OCI-LY7 (cell line): ENCODE data around the gene CEP112. TPM values are rescaled to one million over a fixed set of nuclear protein-coding genes. Genes with fewer than 3 reads are reported as not detected.

Source experiments
- BruUV-seq: library from RNA; stranded (reverse); fragments of 400-500 nt; replicated peaks from 2 replicates; lab custom pipeline; 2021; lab: Mats Ljungman, UMichigan
- CTCF ChIA-PET: fragments of 300-600 bp; sonication (Branson Sonifier 250); formaldehyde crosslinking; loops from one replicate; lab custom pipeline; 2022; ENCODE audit warnings: antibody characterized with exemption; ENCODE audit not compliant: unreplicated experiment; lab: Charles Lee
- POLR2A ChIA-PET: fragments of 300-600 bp; sonication (Branson Sonifier 250); formaldehyde crosslinking; loops from one replicate; lab custom pipeline; 2022; ENCODE audit warnings: antibody characterized with exemption; lab: Charles Lee
- DNase-seq: peaks from one replicate; pipeline ENCODE4 v3.0.0-alpha.2; 2015; ENCODE audit warnings: low spot score
- H2AFZ ChIP-seq: fragments of 200-600 bp; sonication (generic), shearing (Covaris generic); 2 replicates; pipeline ENCODE4 v1.6.1; 2014; ENCODE audit warnings: mild to moderate bottlenecking, antibody characterized with exemption, low read length, moderate library complexity
- H3K27ac ChIP-seq: fragments of 200-600 bp; sonication (generic); 2 replicates; pipeline ENCODE4 v1.5.1; 2014; ENCODE audit warnings: mixed run types, low read depth, mild to moderate bottlenecking, moderate library complexity, low read length, inconsistent platforms; ENCODE audit not compliant: poor library complexity, severe bottlenecking
- H3K36me3 ChIP-seq: fragments of 200-600 bp; sonication (generic); 2 replicates; pipeline ENCODE4 v1.6.1; 2014; ENCODE audit warnings: mild to moderate bottlenecking, antibody characterized with exemption, low read length, moderate library complexity, mixed read lengths; ENCODE audit not compliant: insufficient read depth
- H3K4me1 ChIP-seq: fragments of 200-600 bp; sonication (generic); 2 replicates; pipeline ENCODE4 v1.5.1; 2014; ENCODE audit warnings: mild to moderate bottlenecking, low read length; ENCODE audit not compliant: insufficient read depth, poor library complexity, severe bottlenecking
- H3K4me2 ChIP-seq: fragments of 200-600 bp; sonication (generic); 2 replicates; pipeline ENCODE4 v1.6.1; 2014; ENCODE audit warnings: mild to moderate bottlenecking, low read length
- H3K4me3 ChIP-seq: fragments of 200-600 bp; sonication (generic); 2 replicates; pipeline ENCODE4 v1.5.1; 2014; ENCODE audit warnings: mild to moderate bottlenecking, low read depth, low read length; ENCODE audit not compliant: poor library complexity, severe bottlenecking
- H3K79me2 ChIP-seq: fragments of 200-600 bp; sonication (generic); 2 replicates; pipeline ENCODE4 v1.6.1; 2016; ENCODE audit warnings: low read depth, mild to moderate bottlenecking, low read length, moderate library complexity, mixed read lengths; ENCODE audit not compliant: insufficient read depth
- H3K9me2 ChIP-seq: fragments of 200-600 bp; sonication (generic); 2 replicates; pipeline ENCODE4 v1.6.1; 2016; ENCODE audit warnings: mild to moderate bottlenecking, low read length, mixed read lengths; ENCODE audit not compliant: insufficient read depth
- H3K9me3 ChIP-seq: fragments of 200-600 bp; sonication (generic); 2 replicates; pipeline ENCODE4 v1.6.1; 2014; ENCODE audit warnings: mild to moderate bottlenecking, mixed run types, low read length, mixed read lengths
- H4K20me1 ChIP-seq: fragments of 200-600 bp; sonication (generic); 2 replicates; pipeline ENCODE4 v1.6.1; 2014; ENCODE audit warnings: mild to moderate bottlenecking, antibody characterized with exemption, low read length, moderate library complexity, mixed read lengths; ENCODE audit not compliant: insufficient read depth
- EZH2phosphoT487 ChIP-seq: fragments of 200-600 bp; sonication (generic); IDR thresholded peaks from 2 replicates; pipeline ENCODE4 v1.6.1; 2018; ENCODE audit warnings: low read depth, borderline replicate concordance, mild to moderate bottlenecking, mixed run types, antibody characterized with exemption, low read length, moderate library complexity, mixed read lengths
- intact Hi-C: fragments of 100-400 bp; cut with micrococcal nuclease; formaldehyde crosslinking; loops from one replicate; pipeline ENCODE4 v1.10.0; 2022; ENCODE audit not compliant: unreplicated experiment
- total RNA-seq, 2 experiments: library from RNA; depleted of rRNA in 1 of 2; stranded (reverse); fragments of >200 nt in 1 of 2; shearing (Covaris generic) in 1 of 2; gene quantifications; 2 replicates each; pipeline ENCODE4 v1.2.3, GENCODE V29; 2014 to 2022
- TF ChIP-seq, protein P1 (sequence below): fragments of 200-600 bp; sonication (generic); conservative IDR thresholded peaks from 2 replicates; pipeline ENCODE4 v1.5.1; 2014; ENCODE audit warnings: mild to moderate bottlenecking, antibody characterized with exemption, low read length, moderate library complexity, mixed read lengths

CEP112 gene
- total RNA-seq, 2 experiments from 2014 or later: 2.7 to 6.9 TPM

DNA sequence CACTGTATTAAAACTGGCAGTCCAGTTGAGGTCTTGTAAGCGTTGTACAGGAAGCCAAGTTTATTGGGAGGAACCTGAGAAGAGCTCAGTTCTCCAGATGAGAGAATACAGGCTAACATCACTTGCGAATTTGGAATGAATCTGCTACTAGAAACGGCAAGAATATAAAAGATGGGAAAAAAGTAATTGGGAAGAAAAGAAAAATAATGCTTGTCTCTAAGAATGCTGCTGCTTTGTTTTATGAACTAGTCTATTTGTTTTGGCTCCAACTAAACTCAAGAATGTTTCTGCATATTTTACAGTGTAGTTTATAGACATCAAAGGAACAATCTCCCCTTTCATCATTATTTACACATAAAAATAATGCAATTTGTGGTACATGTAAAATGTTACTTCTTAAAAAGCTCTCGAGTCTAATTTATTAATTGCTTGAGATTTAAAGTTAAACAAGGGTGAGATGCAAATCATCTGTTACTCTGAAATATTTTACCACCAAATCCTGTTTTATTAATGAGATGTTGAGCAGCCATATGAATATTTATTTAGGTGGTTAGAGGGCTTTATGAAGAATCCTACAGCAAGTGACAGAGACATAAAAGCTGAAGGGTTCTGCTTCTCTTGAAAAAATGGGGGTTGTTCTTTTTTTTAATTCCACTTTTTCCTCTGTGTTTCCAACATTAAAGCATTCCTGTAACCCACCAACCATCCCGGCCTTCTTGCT is 468.3 kb downstream of the CEP112 start:
- Histone ChIP-seq H3K9me2 (no peaks in the 10 kb centered on the region), H4K20me1 (no peaks in the 10 kb centered on the region), H3K27ac (no peak overlapping the region), H3K36me3 (no peaks in the 10 kb centered on the region), H3K4me3 (no peak overlapping the region), H3K4me2 (no peak overlapping the region), H3K79me2 (no peaks in the 10 kb centered on the region), H3K9me3 (no peaks in the 10 kb centered on the region), H3K4me1 (no peaks in the 10 kb centered on the region), H2AFZ (no peak overlapping the region)
- no peak for DNase-seq
- TF ChIP-seq, protein P1, sequence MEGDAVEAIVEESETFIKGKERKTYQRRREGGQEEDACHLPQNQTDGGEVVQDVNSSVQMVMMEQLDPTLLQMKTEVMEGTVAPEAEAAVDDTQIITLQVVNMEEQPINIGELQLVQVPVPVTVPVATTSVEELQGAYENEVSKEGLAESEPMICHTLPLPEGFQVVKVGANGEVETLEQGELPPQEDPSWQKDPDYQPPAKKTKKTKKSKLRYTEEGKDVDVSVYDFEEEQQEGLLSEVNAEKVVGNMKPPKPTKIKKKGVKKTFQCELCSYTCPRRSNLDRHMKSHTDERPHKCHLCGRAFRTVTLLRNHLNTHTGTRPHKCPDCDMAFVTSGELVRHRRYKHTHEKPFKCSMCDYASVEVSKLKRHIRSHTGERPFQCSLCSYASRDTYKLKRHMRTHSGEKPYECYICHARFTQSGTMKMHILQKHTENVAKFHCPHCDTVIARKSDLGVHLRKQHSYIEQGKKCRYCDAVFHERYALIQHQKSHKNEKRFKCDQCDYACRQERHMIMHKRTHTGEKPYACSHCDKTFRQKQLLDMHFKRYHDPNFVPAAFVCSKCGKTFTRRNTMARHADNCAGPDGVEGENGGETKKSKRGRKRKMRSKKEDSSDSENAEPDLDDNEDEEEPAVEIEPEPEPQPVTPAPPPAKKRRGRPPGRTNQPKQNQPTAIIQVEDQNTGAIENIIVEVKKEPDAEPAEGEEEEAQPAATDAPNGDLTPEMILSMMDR: no peak
- TF ChIP-seq EZH2phosphoT487: no peak
- CTCF ChIA-PET: no interaction called here
- POLR2A ChIA-PET: interaction anchor here (0.6 kb wide), 1 partner anchor 105 kb away, joined by 3 read pairs; no protein-coding TSS in a partner anchor
- BruUV-seq: no TSS peak
- intact Hi-C loops: no loop called here

DNA sequence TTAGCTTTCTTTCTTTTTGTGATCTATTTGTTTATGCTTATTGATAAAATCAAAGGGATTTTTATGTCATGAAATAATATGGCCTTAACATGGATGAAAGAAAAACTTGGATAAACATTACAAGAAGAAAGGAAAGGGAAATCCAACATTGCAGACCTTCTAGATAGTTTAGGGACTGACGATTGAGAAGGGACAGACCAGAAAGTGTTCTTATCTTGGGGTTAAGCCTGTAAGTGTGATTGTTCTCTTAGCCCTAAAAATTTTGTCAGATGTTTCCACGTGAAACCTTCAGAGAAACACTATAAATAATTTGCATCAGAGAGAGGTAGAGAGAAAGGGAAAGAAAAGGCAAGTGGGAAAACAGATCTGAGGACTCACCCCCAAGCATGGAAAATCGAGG is 473.3 kb downstream of the CEP112 start:
- CTCF ChIA-PET: no interaction called here
- H2AFZ ChIP-seq: no peak overlapping the region
- no peaks in the 10 kb centered on the region for H4K20me1 ChIP-seq
- H3K9me3 ChIP-seq: no peaks in the 10 kb centered on the region
- POLR2A ChIA-PET: no interaction called here
- no peak overlapping the region for H3K27ac ChIP-seq
- no peak overlapping the region for H3K4me2 ChIP-seq
- BruUV-seq: no TSS peak
- no peaks in the 10 kb centered on the region for H3K36me3 ChIP-seq
- no peaks in the 10 kb centered on the region for H3K9me2 ChIP-seq
- H3K4me3 ChIP-seq: no peak overlapping the region
- no peaks in the 10 kb centered on the region for H3K79me2 ChIP-seq
- intact Hi-C loops: no loop called here
- no peak for DNase-seq
- TF ChIP-seq, protein P1: no peak
- TF ChIP-seq EZH2phosphoT487: no peak
- no peaks in the 10 kb centered on the region for H3K4me1 ChIP-seq
